Activated CD4-positive, alpha-beta memory T cell treated with anti-CD3 and anti-CD28 coated beads, Interleukin-2, amount 10 ng/mL, durations not matched to agents 7 days and 5 days (primary cell): ENCODE measurements around the gene FAM186B. TPM values are rescaled to one million over a fixed set of nuclear protein-coding genes. Genes with fewer than 3 reads are reported as not detected.
A peak's percentile ranks its signal among the peaks of the same experiment; 100 is the strongest.

ENCODE experiments used
- CTCF ChIA-PET: fragments of 350-600 bp; sonication (Branson Sonifier 250); formaldehyde crosslinking; loops from one replicate; lab custom pipeline; 2021; ENCODE audit warnings: antibody characterized with exemption, inconsistent platforms; lab: Charles Lee
- POLR2A ChIA-PET: fragments of 350-600 bp; sonication (Branson Sonifier 250); formaldehyde crosslinking; loops from one replicate; lab custom pipeline; 2021; ENCODE audit warnings: antibody characterized with exemption; lab: Charles Lee
- DNase-seq: peaks from one replicate; pipeline ENCODE4 v3.0.0-alpha.2; 2020
- H3K27ac Mint-ChIP-seq: one replicate; pipeline ENCODE4 v1.8.0; 2021; ENCODE audit warnings: mild to moderate bottlenecking, mixed read lengths
- H3K27me3 Mint-ChIP-seq: one replicate; pipeline ENCODE4 v1.8.0; 2021; ENCODE audit warnings: mixed read lengths
- H3K36me3 Mint-ChIP-seq: one replicate; pipeline ENCODE4 v1.8.0; 2021; ENCODE audit warnings: low read depth, mixed read lengths
- H3K4me1 Mint-ChIP-seq: one replicate; pipeline ENCODE4 v1.8.0; 2021; ENCODE audit warnings: mixed read lengths
- H3K4me3 Mint-ChIP-seq: one replicate; pipeline ENCODE4 v1.8.0; 2021; ENCODE audit warnings: mild to moderate bottlenecking, mixed read lengths
- H3K9me3 Mint-ChIP-seq: one replicate; pipeline ENCODE4 v1.8.0; 2021; ENCODE audit warnings: mixed read lengths
- total RNA-seq, 2 experiments: library from RNA; stranded (reverse); gene quantifications; one replicate each; pipeline ENCODE4 v1.2.3, GENCODE V29; 2021

The FAM186B gene
- total RNA-seq, 2 experiments from 2014 or later = not detected

DNA sequence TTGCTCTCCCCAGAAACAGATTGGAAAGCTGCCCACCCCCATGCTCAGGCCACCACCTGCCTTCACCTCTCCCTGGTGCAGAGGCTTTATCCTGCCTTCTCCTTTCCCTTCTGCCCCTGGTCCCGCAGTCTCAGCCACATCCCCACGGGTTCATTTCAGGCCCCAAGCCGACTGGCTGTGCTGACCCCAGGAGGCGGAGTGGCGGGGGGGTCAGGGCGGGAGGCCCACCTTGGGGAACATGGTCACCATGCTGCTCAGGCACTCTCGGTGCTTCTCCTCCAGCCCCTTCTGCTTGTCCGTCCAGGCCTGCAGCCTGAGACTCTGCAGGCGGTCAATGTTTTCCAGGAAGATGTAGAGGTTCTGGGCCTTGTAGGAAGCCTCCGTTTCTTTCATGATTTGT is 6.9 kb downstream of the FAM186B start:
- DNase-seq = no peak
- Mint-ChIP-seq H3K9me3 (no peaks in the 10 kb centered on the region), H3K27me3 (no peaks in the 10 kb centered on the region), H3K36me3 (no peaks in the 10 kb centered on the region), H3K4me3 (no peak overlapping the region), H3K27ac (no peak overlapping the region), H3K4me1 (no peaks in the 10 kb centered on the region)
- ChIA-PET POLR2A (no interaction called here), CTCF (no interaction called here)

DNA sequence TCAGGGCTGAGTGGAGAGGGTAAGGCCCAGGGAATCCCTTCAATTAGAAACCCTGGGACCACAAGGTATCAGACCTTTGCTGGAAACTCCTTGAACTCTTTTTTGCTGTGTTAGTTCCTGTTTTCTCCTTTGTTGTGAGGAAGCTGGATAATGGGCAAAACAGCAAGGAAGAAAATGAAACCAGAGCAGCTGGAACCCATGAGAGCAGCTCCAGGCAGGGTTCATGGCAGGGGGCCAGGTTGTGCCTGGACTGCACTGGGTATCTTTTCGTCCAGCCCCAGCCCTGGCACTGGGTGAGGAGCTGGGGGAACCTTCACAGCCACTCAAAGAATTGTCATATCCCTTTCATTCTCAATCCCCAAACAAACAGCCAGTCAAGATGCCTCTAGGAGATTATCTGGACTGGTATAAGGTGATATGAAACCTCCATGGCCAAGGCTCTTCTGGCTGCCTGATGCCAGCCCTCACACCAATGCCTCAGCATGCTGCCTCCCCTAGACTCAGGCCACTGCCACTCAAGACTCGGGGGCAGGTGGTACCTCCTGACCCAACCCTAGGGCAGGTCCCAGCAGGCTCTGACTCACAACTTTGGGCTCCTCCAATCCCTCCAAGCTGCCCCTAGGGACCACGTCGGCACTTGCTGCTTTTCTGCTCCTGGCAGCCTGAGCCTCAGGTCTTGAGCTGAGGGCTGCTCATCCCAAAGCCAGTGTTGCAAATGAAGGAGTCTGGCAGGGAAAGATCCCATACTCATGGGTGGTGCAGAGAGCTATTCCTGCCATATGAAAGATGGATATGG is 16.5 kb downstream of the FAM186B start:
- Mint-ChIP-seq H3K27ac (no peak overlapping the region), H3K36me3 (peaks cover 4% of the 10 kb centered on the region), H3K27me3 (no peaks in the 10 kb centered on the region), H3K4me1 (no peaks in the 10 kb centered on the region), H3K4me3 (no peak overlapping the region), H3K9me3 (no peaks in the 10 kb centered on the region)
- ChIA-PET POLR2A (interaction anchor here (0.5 to 0.9 kb wide), 2 partner anchors 29 to 1247 kb away, joined by 3 read pairs; no protein-coding TSS in a partner anchor), CTCF (interaction anchor here (0.9 to 1.4 kb wide), 3 partner anchors 9 to 75 kb away, joined by 3 to 4 read pairs (median 3); no protein-coding TSS in a partner anchor)
- no peak for DNase-seq

DNA sequence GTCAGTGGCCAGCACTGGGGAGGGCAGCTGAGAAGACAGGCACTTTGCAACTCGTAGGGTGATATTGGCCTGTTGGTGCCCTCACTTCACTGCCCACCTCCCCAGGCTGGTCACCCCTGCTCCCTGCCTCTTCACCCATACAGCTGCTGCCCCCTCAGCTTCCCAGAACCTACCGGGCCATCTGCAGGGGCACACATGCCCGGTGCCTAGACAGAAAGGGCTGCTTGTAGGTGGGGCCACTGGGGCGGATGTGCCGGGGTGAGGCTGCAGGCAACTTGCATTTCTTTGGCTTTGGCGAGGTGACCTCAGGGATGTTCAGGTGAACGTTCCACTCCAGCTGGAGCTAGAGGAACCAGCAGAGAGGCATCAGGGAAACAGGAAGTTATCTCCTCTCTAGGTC is 17.2 kb downstream of the FAM186B start:
- no peak overlapping the region for H3K4me3 Mint-ChIP-seq
- H3K27me3 Mint-ChIP-seq = no peaks in the 10 kb centered on the region
- POLR2A ChIA-PET = interaction anchor here (0.9 kb wide), 1 partner anchor 29 kb away, joined by 3 read pairs; no protein-coding TSS in a partner anchor
- no peaks in the 10 kb centered on the region for H3K4me1 Mint-ChIP-seq
- CTCF ChIA-PET = interaction anchor here (0.9 to 1.4 kb wide), 2 partner anchors 9 to 52 kb away, joined by 3 to 4 read pairs; no protein-coding TSS in a partner anchor
- no peak overlapping the region for H3K27ac Mint-ChIP-seq
- H3K9me3 Mint-ChIP-seq = no peaks in the 10 kb centered on the region
- DNase-seq = no peak
- peaks cover 4% of the 10 kb centered on the region for H3K36me3 Mint-ChIP-seq

DNA sequence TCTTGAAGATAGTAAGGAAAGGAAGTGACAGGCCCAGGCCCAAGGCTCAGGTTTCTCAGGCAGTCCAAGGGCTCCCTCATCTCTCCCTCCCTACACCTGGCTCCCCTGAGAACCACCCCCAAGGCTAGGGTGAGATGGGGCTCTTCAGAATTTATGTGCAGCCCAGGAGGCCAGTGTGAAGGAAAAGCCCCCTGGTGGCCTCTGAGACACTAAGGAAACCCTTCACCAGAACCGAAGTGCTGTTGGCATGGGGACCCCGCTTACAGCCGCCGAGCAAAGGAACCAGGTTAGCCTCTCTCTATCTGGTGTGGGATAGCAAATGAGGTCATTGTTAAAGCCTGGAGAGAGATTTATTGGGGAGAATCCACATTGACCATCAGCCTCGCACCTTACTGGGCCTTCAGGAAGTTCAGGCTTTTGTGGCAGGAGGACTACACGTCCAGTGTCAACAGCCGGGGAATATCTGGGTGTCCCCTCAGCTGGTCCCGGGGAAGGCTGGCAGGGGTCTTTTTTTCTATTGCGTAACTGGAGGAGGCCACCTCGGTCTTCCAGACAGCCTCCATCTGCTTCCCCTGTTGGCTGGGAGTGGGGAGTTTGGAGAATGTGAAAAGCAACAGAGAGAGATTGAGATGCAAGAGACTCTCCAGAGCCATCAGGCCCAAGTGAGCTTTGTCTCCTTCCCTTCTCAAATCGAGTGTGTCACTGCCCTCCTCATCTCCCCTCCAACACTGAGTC is 18.1 kb downstream of the FAM186B start:
- peaks cover 4% of the 10 kb centered on the region for H3K36me3 Mint-ChIP-seq
- no peaks in the 10 kb centered on the region for H3K4me1 Mint-ChIP-seq
- CTCF ChIA-PET = interaction anchor here (0.6 kb wide), 1 partner anchor 352 kb away, joined by 3 read pairs; no protein-coding TSS in a partner anchor
- H3K4me3 Mint-ChIP-seq = no peak overlapping the region
- H3K27ac Mint-ChIP-seq = no peak overlapping the region
- no peaks in the 10 kb centered on the region for H3K27me3 Mint-ChIP-seq
- POLR2A ChIA-PET = no interaction called here
- DNase-seq = no peak
- no peaks in the 10 kb centered on the region for H3K9me3 Mint-ChIP-seq

DNA sequence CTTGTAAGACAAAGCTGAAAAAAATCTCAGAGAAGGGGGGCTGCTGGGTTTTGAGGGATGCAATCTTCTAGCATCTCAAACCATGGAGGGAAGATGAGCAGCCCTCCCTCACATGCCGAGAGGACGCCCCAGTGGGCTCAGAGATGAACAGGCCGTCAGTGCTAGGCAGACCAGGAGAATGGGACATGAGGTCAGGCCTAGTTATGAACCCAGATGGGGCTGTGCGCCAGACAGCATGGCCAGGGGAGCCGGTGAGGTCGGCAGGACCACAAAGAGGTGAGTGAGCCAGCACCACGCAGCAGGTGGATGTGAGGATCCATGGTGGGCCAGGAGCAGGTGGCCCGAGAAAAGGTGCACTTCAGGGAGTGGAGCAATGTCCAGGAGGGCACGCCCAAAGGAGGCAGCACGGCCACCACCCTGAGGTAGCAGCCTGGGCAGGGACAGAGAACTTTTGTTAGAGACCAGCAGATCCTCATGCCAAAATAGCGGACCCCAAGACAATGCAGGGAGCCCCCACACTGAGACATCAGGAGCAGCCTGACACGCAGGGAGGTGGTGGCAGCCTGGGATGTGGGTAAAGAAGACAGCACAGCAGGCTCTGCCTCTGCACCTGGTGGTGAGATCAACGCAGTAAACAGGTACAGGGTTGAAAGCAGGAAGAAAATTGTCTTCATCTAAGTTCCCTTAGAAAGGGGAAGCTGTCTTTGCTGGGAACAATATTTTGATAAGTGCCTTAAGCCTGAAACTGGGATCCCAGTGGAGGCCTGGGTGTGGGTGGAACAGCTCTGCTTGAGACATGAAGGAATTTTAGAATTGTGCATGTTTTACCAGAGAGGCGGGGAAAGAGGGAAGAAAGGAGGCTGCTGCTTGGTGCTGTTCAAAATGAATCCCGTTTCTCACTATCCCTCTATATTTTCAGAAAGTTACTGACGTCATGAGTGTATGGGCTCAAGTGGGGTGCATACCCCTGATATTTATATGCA is 19.7 kb downstream of the FAM186B start:
- Mint-ChIP-seq H3K36me3 (no peaks in the 10 kb centered on the region), H3K4me3 (no peak overlapping the region), H3K9me3 (no peaks in the 10 kb centered on the region), H3K27me3 (no peaks in the 10 kb centered on the region), H3K4me1 (peaks cover 13% of the 10 kb centered on the region), H3K27ac (no peak overlapping the region)
- CTCF ChIA-PET = interaction anchor here (1.1 to 1.9 kb wide), 2 partner anchors 28 to 227 kb away, joined by 3 to 4 read pairs; no protein-coding TSS in a partner anchor
- no peak for DNase-seq
- POLR2A ChIA-PET = no interaction called here

DNA sequence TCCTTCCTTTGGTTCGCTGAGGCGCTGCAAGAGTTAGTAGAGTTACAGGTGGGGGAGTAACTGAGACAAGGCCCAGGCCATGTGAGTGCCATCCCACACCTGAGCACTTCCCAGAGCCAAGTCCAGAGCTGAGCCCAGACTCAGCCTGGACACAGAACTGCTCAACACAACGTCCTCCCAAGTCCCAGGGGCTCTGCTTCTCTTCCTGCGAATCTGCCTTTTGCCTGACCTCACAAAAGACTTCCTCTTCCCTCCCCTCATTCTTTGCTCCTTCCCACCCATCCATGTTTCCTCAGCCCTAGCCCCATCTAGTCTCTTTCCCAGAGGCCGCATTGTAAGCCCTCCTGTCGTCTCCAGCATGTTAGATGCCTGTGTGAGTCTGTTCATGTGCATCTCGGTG is 20.8 kb downstream of the FAM186B start:
- CTCF ChIA-PET = interaction anchor here (0.9 to 1.1 kb wide), 3 partner anchors 24 to 226 kb away, joined by 3 read pairs; no protein-coding TSS in a partner anchor

DNA sequence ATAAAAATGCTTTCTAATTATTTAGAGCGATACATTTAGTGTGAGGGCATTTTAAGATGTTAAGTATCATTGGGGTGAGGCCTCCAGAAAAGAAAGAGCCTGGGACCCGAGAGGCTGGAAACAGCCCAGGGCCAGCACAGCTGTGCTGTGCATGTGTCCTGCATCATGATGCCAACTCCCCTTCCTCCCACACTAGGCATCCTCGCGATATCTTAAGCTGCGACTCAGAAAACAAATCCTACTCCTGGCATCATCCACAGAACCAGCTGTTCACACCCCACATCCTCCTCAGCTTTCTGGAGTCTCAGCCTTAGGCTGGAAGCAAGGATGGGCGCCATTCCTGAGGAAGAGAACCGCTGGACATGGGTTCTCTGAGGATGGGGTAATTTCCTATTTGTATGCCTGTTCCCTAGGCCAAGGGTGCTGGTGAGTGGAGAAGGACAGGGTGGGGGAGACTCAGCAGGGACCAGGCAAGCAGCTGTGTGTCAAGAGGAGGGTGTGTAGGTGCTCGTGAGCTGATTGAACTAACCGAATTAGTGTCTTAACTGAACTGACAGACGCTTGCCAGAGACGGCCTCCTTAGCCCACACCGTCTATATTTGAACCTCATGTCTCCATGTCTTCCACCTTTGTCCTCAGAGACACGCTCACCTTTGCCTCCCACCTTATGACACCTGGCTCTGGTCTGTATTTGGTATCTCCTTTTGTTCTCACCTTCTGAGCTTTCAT is 21.9 kb downstream of the FAM186B start:
- CTCF ChIA-PET = interaction anchor here (0.5 to 1.1 kb wide), 3 partner anchors 22 to 225 kb away, joined by 3 read pairs; no protein-coding TSS in a partner anchor
- no peaks in the 10 kb centered on the region for H3K9me3 Mint-ChIP-seq
- DNase-seq = no peak

More for the DNA sequence above, 20.8 kb downstream of the FAM186B start:
- POLR2A ChIA-PET = interaction anchor here (1.6 kb wide), 1 partner anchor 17 kb away, joined by 3 read pairs; no protein-coding TSS in a partner anchor
- H3K27ac Mint-ChIP-seq = no peak overlapping the region
- peaks cover 20% of the 10 kb centered on the region for H3K4me1 Mint-ChIP-seq
- no peak for DNase-seq
- H3K4me3 Mint-ChIP-seq = no peak overlapping the region
- H3K36me3 Mint-ChIP-seq = no peaks in the 10 kb centered on the region
- H3K9me3 Mint-ChIP-seq = no peaks in the 10 kb centered on the region
- H3K27me3 Mint-ChIP-seq = no peaks in the 10 kb centered on the region

DNA sequence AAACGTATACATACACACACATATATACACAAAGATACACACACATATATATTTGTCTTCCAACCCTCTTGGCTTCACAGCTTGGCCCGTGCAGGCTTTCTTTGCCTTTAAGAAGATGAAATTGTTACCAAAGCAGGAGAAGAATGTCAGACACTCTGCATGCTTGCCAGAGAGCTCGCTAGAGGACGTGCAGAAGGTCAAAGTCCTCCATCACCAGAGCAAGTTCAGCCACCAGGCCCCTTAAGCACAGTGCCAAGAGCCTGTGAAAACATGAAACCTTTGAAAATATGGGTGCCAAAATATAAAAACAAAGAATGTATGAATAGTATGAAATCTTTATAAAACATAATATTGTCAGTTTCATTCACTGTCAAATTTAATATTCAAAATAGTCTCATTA is 22.6 kb downstream of the FAM186B start:
- DNase-seq = no peak
- ChIA-PET CTCF (no interaction called here), POLR2A (no interaction called here)
- Mint-ChIP-seq H3K4me3 (no peak overlapping the region), H3K27me3 (no peaks in the 10 kb centered on the region), H3K27ac (no peak overlapping the region), H3K9me3 (no peaks in the 10 kb centered on the region), H3K36me3 (no peaks in the 10 kb centered on the region), H3K4me1 (peaks cover 21% of the 10 kb centered on the region)

More for the DNA sequence above, 21.9 kb downstream of the FAM186B start:
- no peaks in the 10 kb centered on the region for H3K27me3 Mint-ChIP-seq
- POLR2A ChIA-PET = interaction anchor here (1.6 kb wide), 1 partner anchor 16 kb away, joined by 3 read pairs; no protein-coding TSS in a partner anchor
- H3K4me1 Mint-ChIP-seq = peaks cover 21% of the 10 kb centered on the region
- H3K4me3 Mint-ChIP-seq = no peak overlapping the region
- no peak overlapping the region for H3K27ac Mint-ChIP-seq
- H3K36me3 Mint-ChIP-seq = no peaks in the 10 kb centered on the region

DNA sequence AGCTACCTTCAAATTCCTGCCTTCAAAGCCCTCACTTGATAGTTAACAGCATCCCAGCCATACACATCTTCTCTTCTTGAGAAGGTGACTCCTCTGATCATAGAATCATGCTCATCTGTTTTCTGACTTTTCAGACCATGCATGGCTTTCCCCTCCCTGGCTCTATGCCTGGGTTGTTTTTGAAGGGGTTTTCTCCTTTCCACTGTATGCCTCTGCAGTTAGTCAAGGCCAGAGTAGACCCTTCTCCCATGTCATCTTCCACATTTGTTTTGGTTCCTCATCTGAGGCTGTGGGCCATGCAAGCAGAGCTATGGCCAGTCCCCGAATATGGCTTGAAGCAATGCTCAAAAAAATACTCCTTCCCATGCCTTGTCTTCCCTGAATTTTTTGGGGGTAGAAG is 23.2 kb downstream of the FAM186B start:
- H3K27ac Mint-ChIP-seq = no peak overlapping the region

DNA sequence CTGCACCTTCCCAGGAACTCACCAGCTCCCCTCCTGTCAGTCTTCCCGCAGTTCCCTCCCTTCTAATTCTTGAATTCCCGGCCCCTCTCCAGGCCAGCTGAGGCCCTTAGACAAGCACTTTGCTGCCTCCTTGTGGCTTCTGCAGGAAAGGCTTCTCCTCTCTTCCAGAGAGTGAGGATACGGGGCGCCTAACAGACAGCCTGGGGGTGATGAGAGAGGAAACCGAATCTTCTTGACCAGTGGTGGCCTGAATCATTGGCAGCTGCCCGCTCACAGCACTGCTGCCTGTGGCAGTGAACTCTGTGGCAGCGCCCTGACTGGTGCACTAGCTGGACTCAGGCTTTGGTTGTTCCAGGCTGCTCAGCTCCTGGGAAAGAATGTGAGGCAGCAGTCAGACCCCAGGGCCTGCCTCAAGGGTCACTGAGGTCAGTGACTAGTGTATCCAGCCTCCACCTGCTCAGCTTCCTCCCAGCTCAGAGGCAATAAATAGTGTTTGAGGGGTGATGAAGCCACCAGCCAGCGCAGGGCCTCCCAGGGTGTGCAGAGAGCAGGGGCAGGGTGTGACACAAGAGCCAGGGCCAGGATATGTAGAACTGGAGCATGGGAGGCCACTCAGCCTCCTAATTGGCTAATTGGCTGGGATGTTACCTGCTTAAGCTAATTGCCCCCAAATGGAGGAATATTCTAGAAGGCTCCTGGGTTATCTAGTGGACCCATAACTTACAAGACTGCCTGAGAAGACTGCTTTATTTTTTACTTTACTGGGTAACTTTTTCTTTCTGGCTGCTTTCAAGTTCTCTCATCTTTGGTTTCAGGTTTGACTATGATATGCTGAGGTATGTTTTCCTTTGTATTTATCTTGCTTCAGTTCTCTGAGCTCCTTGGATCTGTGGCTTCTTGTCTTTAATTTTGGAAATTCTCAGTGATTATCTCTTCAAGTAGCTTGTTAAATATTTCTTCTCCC is 24.6 kb downstream of the FAM186B start:
- Mint-ChIP-seq H3K27ac (no peak overlapping the region), H3K9me3 (no peaks in the 10 kb centered on the region), H3K4me3 (no peak overlapping the region), H3K27me3 (no peaks in the 10 kb centered on the region), H3K36me3 (no peaks in the 10 kb centered on the region), H3K4me1 (peaks cover 21% of the 10 kb centered on the region)
- ChIA-PET POLR2A (interaction anchor here (1.0 to 1.5 kb wide), 5 partner anchors 14 to 43 kb away, joined by 3 to 6 read pairs (median 3); partner anchors contain the start of genes MCRS1 and PRPF40B), CTCF (interaction anchor here (0.6 to 4.7 kb wide), 28 partner anchors 10 to 671 kb away, joined by 3 to 45 read pairs (median 3); partner anchors contain the start of genes KCNH3, MCRS1, PRPF40B and SPATS2)
- DNase-seq = peak; percentile 65

More for the DNA sequence above, 23.2 kb downstream of the FAM186B start:
- peaks cover 21% of the 10 kb centered on the region for H3K4me1 Mint-ChIP-seq
- CTCF ChIA-PET = interaction anchor here (0.6 to 4.2 kb wide), 3 partner anchors 29 to 111 kb away, joined by 3 to 45 read pairs (median 3); no protein-coding TSS in a partner anchor
- DNase-seq = no peak
- no peaks in the 10 kb centered on the region for H3K36me3 Mint-ChIP-seq
- H3K9me3 Mint-ChIP-seq = no peaks in the 10 kb centered on the region
- no peak overlapping the region for H3K4me3 Mint-ChIP-seq
- POLR2A ChIA-PET = no interaction called here
- H3K27me3 Mint-ChIP-seq = no peaks in the 10 kb centered on the region
